HT-29 (cell line): ENCODE measurements around the gene CMTM1. TPM values are rescaled to one million over a fixed set of nuclear protein-coding genes. Genes with fewer than 3 reads are reported as not detected.
A peak's percentile ranks its signal among the peaks of the same experiment; 100 is the strongest.

Experiments
- DNase-seq: peaks from one replicate; pipeline ENCODE4 v3.0.0-alpha.2; 2015; ENCODE audit warnings: low spot score
- total RNA-seq: library from RNA; depleted of rRNA; stranded (reverse); fragments of >200 nt; shearing (Covaris generic); gene quantifications from 2 replicates; pipeline ENCODE4 v1.2.3, GENCODE V29; 2014

The CMTM1 gene
- total RNA-seq, 1 experiment from 2014 or later: 13.9 TPM

DNA sequence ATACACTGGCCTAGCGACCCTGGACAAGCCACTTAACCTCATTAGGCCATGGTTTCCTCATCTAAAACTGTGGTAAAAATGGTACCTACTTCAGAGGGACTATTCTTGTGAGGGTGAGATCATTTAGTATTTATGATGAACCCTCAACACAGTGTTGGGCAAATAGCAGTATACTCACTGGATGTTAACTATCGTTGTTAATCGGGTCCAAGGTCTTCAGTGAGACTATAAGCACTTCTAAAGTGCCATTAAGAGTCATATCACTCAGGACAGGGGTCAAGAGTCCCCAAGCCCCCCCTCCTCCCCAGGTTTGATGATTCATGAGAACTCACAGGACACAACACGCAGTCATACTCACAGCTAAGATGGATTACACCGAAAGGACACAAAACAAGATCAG lies 27.3 kb upstream of the CMTM1 start:
- DNase-seq: no peak

- DNase-seq: no peak
Observed at GRCh38 chr16:66539623-66540469, 26.4 kb upstream of the CMTM1 start.

- no peak for DNase-seq
Observed at GRCh38 chr16:66541388-66542355, 24.6 kb upstream of the CMTM1 start.

GRCh38 chr16:66542396-66542795 lies 23.8 kb upstream of the CMTM1 start:
- DNase-seq: no peak

DNA sequence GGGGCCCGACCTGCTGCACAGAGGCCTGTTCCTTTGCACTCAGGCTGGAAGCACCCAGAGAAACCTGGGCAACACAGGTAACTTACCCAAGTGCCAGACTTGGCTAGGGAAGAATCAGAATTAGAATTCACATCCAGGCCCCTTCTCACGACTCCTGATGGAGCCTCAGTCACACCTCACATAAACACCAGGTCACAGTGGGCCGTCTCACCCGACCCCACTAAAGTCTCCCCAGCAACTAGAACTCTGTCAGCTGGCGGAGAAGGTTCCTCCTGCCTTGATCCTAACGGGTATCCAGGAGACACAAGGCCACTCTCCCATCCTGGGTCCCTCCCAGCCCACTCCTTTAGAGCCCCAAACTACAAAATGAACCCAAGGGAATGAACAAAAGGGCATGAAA lies 22.7 kb upstream of the CMTM1 start:
- DNase-seq: no peak

DNA sequence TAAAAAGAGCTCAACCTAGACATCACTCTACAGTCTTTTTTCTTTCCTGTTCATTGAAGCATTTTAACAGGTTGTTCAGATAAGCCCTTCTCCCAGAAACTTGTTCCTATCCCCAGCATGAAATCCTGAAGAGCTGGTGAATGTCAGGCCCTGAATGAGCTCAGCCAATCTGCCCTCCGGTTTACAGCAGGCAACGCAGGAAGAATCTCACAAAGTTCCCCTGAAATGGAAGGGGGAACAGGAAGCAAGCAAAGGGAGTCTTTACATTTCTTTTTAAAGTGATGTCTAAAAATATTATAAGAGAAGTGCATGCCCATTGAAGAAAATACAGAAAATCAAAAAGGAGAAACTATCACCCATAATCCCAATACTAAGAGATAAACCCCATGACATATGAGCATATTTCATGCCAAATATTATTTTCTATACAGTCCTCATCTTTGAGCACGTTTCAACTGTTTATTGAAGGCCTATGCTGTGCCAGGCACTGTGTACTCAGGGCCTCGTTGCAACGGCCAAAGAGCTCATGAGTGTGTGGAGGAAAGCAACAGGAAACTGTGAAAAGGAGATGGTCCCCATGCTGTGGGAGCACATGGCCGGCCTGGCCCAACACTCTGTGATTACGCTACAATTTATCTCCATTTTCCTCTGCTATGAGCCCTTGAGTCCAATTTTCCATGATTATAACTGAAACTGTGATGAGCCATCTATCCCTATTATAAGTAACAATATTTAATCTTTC lies 22.1 kb upstream of the CMTM1 start:
- DNase-seq: no peak

GRCh38 chr16:66547101-66547989 lies 18.9 kb upstream of the CMTM1 start:
- no peak for DNase-seq

- DNase-seq: no peak
Observed at GRCh38 chr16:66548068-66548467, 18.2 kb upstream of the CMTM1 start.

GRCh38 chr16:66548868-66549267 lies 17.4 kb upstream of the CMTM1 start:
- no peak for DNase-seq

- DNase-seq: no peak
Observed at GRCh38 chr16:66549284-66550131, 16.7 kb upstream of the CMTM1 start, which contains the start of gene TK2. TSS of gene TK2 (minus strand) at chr16:66550122. CDS start at chr16:66550061, 61 bp downstream.

DNA sequence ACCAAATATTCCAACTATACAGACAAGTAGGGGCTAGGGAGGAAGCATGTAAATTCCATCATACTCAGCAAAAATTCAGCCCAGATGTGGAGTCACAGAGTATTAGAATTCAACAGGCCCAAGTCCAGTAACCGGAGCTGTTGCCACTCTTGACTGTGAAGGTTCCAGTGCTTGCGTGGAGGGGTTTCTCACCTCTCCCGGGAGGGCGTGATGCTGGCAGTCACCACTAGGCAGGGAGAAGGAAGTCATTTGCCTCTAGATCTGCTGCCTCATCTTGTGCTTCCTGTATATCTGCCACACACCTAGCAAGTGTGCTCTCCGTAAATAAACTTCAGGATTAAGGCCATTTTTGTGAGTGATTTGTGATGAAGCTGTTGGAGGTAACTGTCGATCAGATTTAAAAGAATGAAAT lies 14.9 kb upstream of the CMTM1 start:
- peak; percentile 63 for DNase-seq

GRCh38 chr16:66551788-66552285 lies 14.4 kb upstream of the CMTM1 start:
- DNase-seq: peak; percentile 12

DNA sequence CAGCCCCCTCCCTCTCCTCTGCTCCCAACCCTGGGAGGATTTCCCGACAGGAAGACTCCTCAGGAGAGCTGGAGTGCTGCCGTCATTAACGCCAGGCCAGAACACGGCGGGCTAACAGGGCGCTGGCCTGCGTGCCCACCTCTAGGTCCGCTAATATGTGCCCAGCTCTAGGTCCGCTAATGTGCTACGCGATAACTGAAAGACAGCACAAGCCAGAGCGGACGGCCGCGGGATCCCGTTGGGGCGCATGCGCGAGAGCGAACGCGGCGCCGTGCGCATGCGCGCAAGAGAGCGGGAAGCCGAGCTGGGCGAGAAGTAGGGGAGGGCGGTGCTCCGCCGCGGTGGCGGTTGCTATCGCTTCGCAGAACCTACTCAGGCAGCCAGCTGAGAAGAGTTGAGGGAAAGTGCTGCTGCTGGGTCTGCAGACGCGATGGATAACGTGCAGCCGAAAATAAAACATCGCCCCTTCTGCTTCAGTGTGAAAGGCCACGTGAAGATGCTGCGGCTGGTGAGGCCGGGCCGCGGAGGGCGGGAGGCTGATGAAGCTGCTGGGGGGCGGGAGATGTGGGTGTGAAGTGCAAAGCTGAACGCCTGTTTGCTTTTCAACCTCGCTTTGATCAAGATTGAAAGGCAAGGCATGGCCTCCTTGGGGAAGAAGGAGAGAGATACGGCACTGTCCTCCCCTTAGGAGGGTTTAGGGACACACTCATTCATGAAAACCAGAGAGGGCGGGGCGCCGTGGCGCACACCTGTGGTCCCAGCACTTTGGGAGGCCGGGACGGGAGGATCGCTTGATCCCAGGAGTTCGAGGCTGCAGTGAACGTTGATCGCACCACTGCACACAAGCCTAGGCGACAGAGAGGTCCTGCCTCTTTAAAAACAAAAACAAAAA lies 13.7 kb upstream of the CMTM1 start, which contains the start of gene CKLF:
CKLF (plus strand) TSS at position 291 of the 892 bp plus-strand sequence; CDS start at position 431, 140 bp downstream.
- DNase-seq: peak; percentile 93

DNA sequence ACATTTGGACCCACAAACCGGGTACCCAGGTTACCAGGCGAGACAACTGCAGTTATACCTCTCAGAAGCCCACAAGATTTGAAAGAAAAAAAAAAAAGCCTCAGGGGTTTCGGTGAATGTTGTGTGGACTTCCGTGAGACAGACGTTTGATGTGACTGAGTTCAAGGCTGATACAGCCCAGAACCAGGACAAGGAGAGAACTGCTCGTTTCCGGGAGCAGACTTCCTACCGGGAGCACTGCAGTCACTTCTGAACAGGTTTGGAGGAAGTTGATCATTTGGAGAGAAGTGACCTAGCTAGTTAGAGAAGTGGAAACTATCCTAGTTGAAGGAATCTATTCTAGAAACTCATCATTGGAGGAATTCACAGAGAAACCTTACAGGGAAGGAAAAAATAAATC lies 13.0 kb upstream of the CMTM1 start:
- DNase-seq: peak; percentile 50

GRCh38 chr16:66554021-66554420 lies 12.2 kb upstream of the CMTM1 start:
- no peak for DNase-seq

GRCh38 chr16:66554495-66554894 lies 11.7 kb upstream of the CMTM1 start:
- DNase-seq: no peak

DNA sequence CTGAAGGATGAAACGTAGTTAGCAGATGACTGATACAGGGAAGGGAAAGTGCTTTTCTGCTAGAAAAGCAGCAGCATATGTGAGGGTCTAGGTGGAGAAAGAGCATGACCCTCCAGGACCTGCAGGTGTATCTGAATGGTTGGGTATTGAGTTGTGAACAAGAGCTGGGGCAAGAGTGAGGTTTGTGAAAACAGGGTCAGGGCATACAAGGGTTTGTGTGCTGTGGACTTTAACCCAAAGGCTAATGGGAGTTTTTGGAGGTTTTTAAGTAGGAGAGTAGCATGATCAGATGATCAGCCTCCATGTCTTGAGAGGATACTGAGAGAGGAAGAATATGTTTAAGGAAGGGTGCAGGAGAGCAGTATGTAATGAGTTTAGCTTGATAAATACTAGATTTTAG lies 6.1 kb upstream of the CMTM1 start:
- no peak for DNase-seq

GRCh38 chr16:66561381-66562080 lies 4.7 kb upstream of the CMTM1 start:
- DNase-seq: no peak
